ENCODE measurements around the gene DTL. TPM values are rescaled to one million over a fixed set of nuclear protein-coding genes. Genes with fewer than 3 reads are reported as not detected.

The DTL gene
- total RNA-seq, 1 donor from 2014 or later: 76.6 TPM

- no peak overlapping the region for H2AFZ ChIP-seq (replicated peaks)
- no peak overlapping the region for H3K9ac ChIP-seq
- no peaks in the 10 kb centered on the region for H3K9me3 ChIP-seq (ENCODE audit: low read depth)
- no peaks in the 10 kb centered on the region for H3K4me1 Mint-ChIP-seq
- DNase-seq (ENCODE audit: low spot score): no peak
- TF ChIP-seq, protein P1, sequence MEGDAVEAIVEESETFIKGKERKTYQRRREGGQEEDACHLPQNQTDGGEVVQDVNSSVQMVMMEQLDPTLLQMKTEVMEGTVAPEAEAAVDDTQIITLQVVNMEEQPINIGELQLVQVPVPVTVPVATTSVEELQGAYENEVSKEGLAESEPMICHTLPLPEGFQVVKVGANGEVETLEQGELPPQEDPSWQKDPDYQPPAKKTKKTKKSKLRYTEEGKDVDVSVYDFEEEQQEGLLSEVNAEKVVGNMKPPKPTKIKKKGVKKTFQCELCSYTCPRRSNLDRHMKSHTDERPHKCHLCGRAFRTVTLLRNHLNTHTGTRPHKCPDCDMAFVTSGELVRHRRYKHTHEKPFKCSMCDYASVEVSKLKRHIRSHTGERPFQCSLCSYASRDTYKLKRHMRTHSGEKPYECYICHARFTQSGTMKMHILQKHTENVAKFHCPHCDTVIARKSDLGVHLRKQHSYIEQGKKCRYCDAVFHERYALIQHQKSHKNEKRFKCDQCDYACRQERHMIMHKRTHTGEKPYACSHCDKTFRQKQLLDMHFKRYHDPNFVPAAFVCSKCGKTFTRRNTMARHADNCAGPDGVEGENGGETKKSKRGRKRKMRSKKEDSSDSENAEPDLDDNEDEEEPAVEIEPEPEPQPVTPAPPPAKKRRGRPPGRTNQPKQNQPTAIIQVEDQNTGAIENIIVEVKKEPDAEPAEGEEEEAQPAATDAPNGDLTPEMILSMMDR (IDR thresholded peaks at IDR 0.05): no peak
- TF ChIP-seq EZH2phosphoT487 (IDR thresholded peaks at IDR 0.05) (no peak), EZH2 (IDR thresholded peaks at IDR 0.05) (no peak)
- H4K20me1 ChIP-seq (ENCODE audit: low read depth): no peaks in the 10 kb centered on the region
- H3K9me3 Mint-ChIP-seq: no peaks in the 10 kb centered on the region
- H3K27me3 Mint-ChIP-seq (ENCODE audit: insufficient read depth, low read depth): peaks cover 4% of the 10 kb centered on the region
- no peaks in the 10 kb centered on the region for H3K79me2 ChIP-seq (ENCODE audit: low read depth)
- H3K36me3 Mint-ChIP-seq: no peaks in the 10 kb centered on the region
- H3K4me1 ChIP-seq: peaks cover 6% of the 10 kb centered on the region
- H3K27ac Mint-ChIP-seq: no peak overlapping the region
- H3K4me2 ChIP-seq: no peak overlapping the region
- no peak overlapping the region for H3K27ac ChIP-seq
- H3F3A ChIP-seq (ENCODE audit: low read depth): peaks cover 5% of the 10 kb centered on the region
- no peak overlapping the region for H3K4me3 ChIP-seq
- H3K4me3 Mint-ChIP-seq: no peak overlapping the region
- H3K36me3 ChIP-seq: no peaks in the 10 kb centered on the region
- H3K27me3 ChIP-seq: no peaks in the 10 kb centered on the region
These were observed 116.8 kb downstream of the DTL start for GRCh38 chr1:212152308-212152693.

DNA sequence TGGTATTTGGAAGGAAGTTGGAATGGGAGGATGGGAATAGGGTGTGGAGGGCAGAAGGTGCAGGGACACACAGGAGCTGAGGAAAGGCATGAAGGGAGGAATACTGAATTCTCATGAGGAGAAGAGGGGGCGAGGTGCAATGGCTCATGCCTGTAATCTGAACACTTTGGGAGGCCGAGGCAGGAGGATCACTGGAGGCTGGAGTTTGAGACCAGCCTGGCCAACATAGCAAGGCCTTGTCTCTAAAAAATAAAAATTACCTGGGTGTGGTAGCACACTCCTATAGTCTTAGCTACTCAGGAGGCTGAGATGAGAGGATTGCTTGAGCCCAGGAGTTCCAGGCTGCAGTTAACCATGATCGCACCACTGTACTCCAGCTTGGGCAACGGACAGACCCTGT, 117.3 kb downstream of the DTL start:
- Mint-ChIP-seq H3K36me3 (peaks cover 3% of the 10 kb centered on the region), H3K27ac (no peak overlapping the region), H3K27me3 (ENCODE audit: insufficient read depth, low read depth) (peaks cover 4% of the 10 kb centered on the region), H3K4me3 (no peak overlapping the region), H3K9me3 (no peaks in the 10 kb centered on the region), H3K4me1 (no peaks in the 10 kb centered on the region)
- Histone ChIP-seq H3K4me1 (peaks cover under 1% of the 10 kb centered on the region), H2AFZ (replicated peaks) (no peak overlapping the region), H3F3A (ENCODE audit: low read depth) (peaks cover 2% of the 10 kb centered on the region), H3K36me3 (no peaks in the 10 kb centered on the region), H3K79me2 (ENCODE audit: low read depth) (no peaks in the 10 kb centered on the region), H3K27ac (no peak overlapping the region), H4K20me1 (ENCODE audit: low read depth) (no peaks in the 10 kb centered on the region), H3K9me3 (ENCODE audit: low read depth) (no peaks in the 10 kb centered on the region), H3K9ac (no peak overlapping the region), H3K4me3 (no peak overlapping the region), H3K27me3 (no peaks in the 10 kb centered on the region), H3K4me2 (no peak overlapping the region)
- DNase-seq (ENCODE audit: low spot score): no peak
- TF ChIP-seq EZH2 (IDR thresholded peaks at IDR 0.05) (no peak), EZH2phosphoT487 (IDR thresholded peaks at IDR 0.05) (no peak)
- TF ChIP-seq, protein P1 (IDR thresholded peaks at IDR 0.05): no peak

GRCh38 chr1:212153635-212154034, 118.1 kb downstream of the DTL start:
- no peaks in the 10 kb centered on the region for H4K20me1 ChIP-seq (ENCODE audit: low read depth)
- H3K9me3 Mint-ChIP-seq: no peaks in the 10 kb centered on the region
- H3K4me3 ChIP-seq: no peak overlapping the region
- no peaks in the 10 kb centered on the region for H3F3A ChIP-seq (ENCODE audit: low read depth)
- H3K4me3 Mint-ChIP-seq: no peak overlapping the region
- H3K27me3 Mint-ChIP-seq (ENCODE audit: insufficient read depth, low read depth): peaks cover 2% of the 10 kb centered on the region
- no peaks in the 10 kb centered on the region for H3K36me3 ChIP-seq
- no peak for DNase-seq (ENCODE audit: low spot score)
- no peak overlapping the region for H3K4me2 ChIP-seq
- no peaks in the 10 kb centered on the region for H3K4me1 Mint-ChIP-seq
- no peak overlapping the region for H3K27ac ChIP-seq
- H3K9me3 ChIP-seq (ENCODE audit: low read depth): no peaks in the 10 kb centered on the region
- peaks cover 3% of the 10 kb centered on the region for H3K36me3 Mint-ChIP-seq
- H3K27ac Mint-ChIP-seq: no peak overlapping the region
- TF ChIP-seq EZH2 (IDR thresholded peaks at IDR 0.05) (no peak), EZH2phosphoT487 (IDR thresholded peaks at IDR 0.05) (no peak)
- TF ChIP-seq, protein P1 (IDR thresholded peaks at IDR 0.05): no peak
- H3K9ac ChIP-seq: no peak overlapping the region
- H3K79me2 ChIP-seq (ENCODE audit: low read depth): no peaks in the 10 kb centered on the region
- H2AFZ ChIP-seq (replicated peaks): no peak overlapping the region
- H3K27me3 ChIP-seq: no peaks in the 10 kb centered on the region
- H3K4me1 ChIP-seq: no peaks in the 10 kb centered on the region

Small RNAs within 50 kb of the gene (microRNA-seq; reads per million reads assigned to microRNA genes)
- not detected for gene MIR3122

Small RNAs within 50 kb of the gene (small RNA-seq; reads per million reads assigned to genes)
- gene MIR3122 (not detected), gene RF00568 (not detected), gene RN7SKP98 (not detected)

Other genes starting within 250 kb of the DTL start
- gene LPGAT1, start 205.0 kb upstream of the DTL start, total RNA-seq (ENCODE audit: low replicate concordance): 3.8 and 5.7 TPM in 2 replicates
- 17.1 and 20.7 TPM in 2 replicates for gene INTS7, start 191 bp upstream of the DTL start, total RNA-seq (ENCODE audit: low replicate concordance)
- gene PPP2R5A, start 249.7 kb downstream of the DTL start, total RNA-seq (ENCODE audit: low replicate concordance): 19.8 and 27.9 TPM in 2 replicates